Upper lobe of left lung (tissue), 4 donors: ENCODE results near the gene CD207.

ENCODE experiments used
- CTCF ChIP-seq, 6 experiments: fragments of 450-650 bp in 4 of 6; fragments of 200-600 bp in 2 of 6; sonication (generic) in 2 of 6; IDR thresholded peaks; one replicate each; pipeline ENCODE4 v1.5.1; 2016 to 2019; ENCODE audit warnings: antibody characterized with exemption in 6 of 6
- POLR2A ChIP-seq, 4 donors: fragments of 450-650 bp; IDR thresholded peaks; one replicate each; pipeline ENCODE4 v1.5.1; 2016 to 2017; ENCODE audit warnings: antibody characterized with exemption in 4 of 4, mild to moderate bottlenecking in 2 of 4

DNA sequence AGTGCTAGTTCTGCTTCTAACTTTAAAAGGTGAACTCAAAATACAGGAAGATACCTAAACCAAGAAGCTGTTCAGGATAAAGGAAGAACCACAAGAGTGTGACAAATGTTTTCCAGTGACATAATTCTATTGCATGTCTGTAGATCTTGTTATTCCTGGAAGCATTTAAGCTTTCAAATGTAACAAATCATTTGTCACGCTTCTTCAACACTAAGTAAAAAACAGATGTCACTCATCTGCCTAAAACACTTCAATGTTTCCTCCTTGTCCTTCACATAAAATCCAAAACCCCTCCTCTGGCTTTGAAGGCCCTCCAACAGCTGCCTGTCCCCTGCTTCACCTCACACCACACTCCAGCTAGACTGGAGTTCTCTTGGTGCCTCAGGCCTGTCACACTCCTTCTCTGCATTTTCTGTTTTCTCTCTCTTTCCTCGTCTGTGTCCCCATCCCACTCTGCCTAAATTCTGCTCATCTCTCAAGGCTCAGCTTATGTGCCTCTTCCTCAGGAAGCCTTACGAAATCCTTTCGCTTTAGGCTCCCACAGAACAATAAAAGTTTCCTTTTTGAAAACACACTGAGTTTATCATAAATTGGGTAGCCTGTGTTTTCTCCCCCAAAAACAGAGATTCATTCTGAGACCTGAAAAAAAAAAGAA, 8.8 kb downstream of the CD207 start:
- TF ChIP-seq POLR2A (IDR thresholded peaks at IDR 0.05) (no peak), CTCF (IDR thresholded peaks at IDR 0.05) (no peak)
